Endothelial cell of umbilical vein (primary cell): Measurements from ENCODE around the gene CDK4. TPM values are rescaled to one million over a fixed set of nuclear protein-coding genes. Genes with fewer than 3 reads are reported as not detected.
A peak's percentile ranks its signal among the peaks of the same experiment; 100 is the strongest.

ENCODE experiments used
- BruUV-seq: library from RNA; stranded (reverse); fragments of 400-500 nt; replicated peaks from 2 replicates; lab custom pipeline; 2021; lab: Mats Ljungman, UMichigan
- CTCF ChIA-PET: fragments of 300-600, 350-600 bp; sonication (Branson Sonifier 250); formaldehyde crosslinking; loops from one replicate; lab custom pipeline; 2021; ENCODE audit warnings: antibody characterized with exemption, inconsistent platforms; lab: Charles Lee
- POLR2A ChIA-PET: fragments of 300-600, 350-600 bp; sonication (Branson Sonifier 250); formaldehyde crosslinking; loops from one replicate; lab custom pipeline; 2021; ENCODE audit warnings: antibody characterized with exemption, inconsistent platforms; lab: Charles Lee
- DNase-seq: peaks from one replicate; pipeline ENCODE4 v3.0.0-alpha.2; 2011; ENCODE audit warnings: low read depth, low spot score
- FAIRE-seq: peaks from 2 replicates; lab custom pipeline; 2011; peaks lifted over from hg19 to GRCh38; lab: Jason Lieb, UNC
- H2AFZ ChIP-seq: 2 replicates; pipeline ENCODE4 v1.6.0; 2012; ENCODE audit warnings: low read depth, low read length, control low read depth, inconsistent platforms
- H3K27ac ChIP-seq: 2 replicates; pipeline ENCODE4 v1.5.1; 2011; ENCODE audit warnings: low read depth, mild to moderate bottlenecking, control low read depth, low read length, moderate library complexity; ENCODE audit not compliant: insufficient read depth
- H3K27me3 ChIP-seq, 2 experiments: 2 replicates each; pipeline versions ENCODE4 v1.6.0 to v1.6.1; 2011; ENCODE audit warnings: low read length in 2 of 2, mixed read lengths in 1 of 2; ENCODE audit not compliant: control insufficient read depth in 2 of 2, insufficient read depth in 2 of 2
- H3K36me3 ChIP-seq, 2 experiments: 2 replicates in 1 of 2; 3 replicates in 1 of 2; pipeline ENCODE4 v1.5.1; 2011; ENCODE audit warnings: low read length in 2 of 2, mild to moderate bottlenecking in 1 of 2, moderate library complexity in 1 of 2; ENCODE audit not compliant: control insufficient read depth in 2 of 2, insufficient read depth in 2 of 2; ENCODE audit errors: extremely low read depth in 1 of 2
- H3K4me1 ChIP-seq: 3 replicates; pipeline ENCODE4 v1.5.1; 2011; ENCODE audit warnings: mild to moderate bottlenecking, low read length; ENCODE audit not compliant: control insufficient read depth, insufficient read depth; ENCODE audit errors: extremely low read depth
- H3K4me2 ChIP-seq: 2 replicates; pipeline ENCODE4 v1.6.1; 2011; ENCODE audit warnings: low read length, control low read depth, mixed read lengths; ENCODE audit not compliant: insufficient read depth
- H3K4me3 ChIP-seq, 3 experiments: fragments of 200-600 bp in 1 of 3; sonication (generic), shearing (Covaris generic) in 1 of 3; replicated peaks in 1 of 3; 2 replicates each; pipeline ENCODE4 v1.5.1; 2011 to 2016; ENCODE audit warnings: control low read depth in 3 of 3, low read length in 3 of 3, mild to moderate bottlenecking in 2 of 3, inconsistent platforms in 1 of 3, low read depth in 1 of 3, moderate library complexity in 1 of 3; ENCODE audit not compliant: insufficient read depth in 1 of 3
- H3K79me2 ChIP-seq: 2 replicates; pipeline ENCODE4 v1.6.0; 2012; ENCODE audit warnings: low read length, inconsistent platforms; ENCODE audit not compliant: control insufficient read depth, insufficient read depth
- H3K9ac ChIP-seq: replicated peaks from 2 replicates; pipeline ENCODE3; 2011; ENCODE audit warnings: low read length, control low read depth; ENCODE audit not compliant: insufficient read depth; ENCODE audit errors: extremely low read depth
- H3K9me1 ChIP-seq: replicated peaks from 3 replicates; pipeline ENCODE4 v1.6.0; 2011; ENCODE audit warnings: mild to moderate bottlenecking, low read length; ENCODE audit not compliant: control insufficient read depth, insufficient read depth; ENCODE audit errors: extremely low read depth
- H3K9me3 ChIP-seq: replicated peaks from 2 replicates; pipeline ENCODE4 v1.5.1; 2012; ENCODE audit warnings: low read length, inconsistent platforms; ENCODE audit not compliant: control insufficient read depth, insufficient read depth
- H4K20me1 ChIP-seq: replicated peaks from 2 replicates; pipeline ENCODE3; 2011; ENCODE audit warnings: mild to moderate bottlenecking, low read length; ENCODE audit not compliant: control insufficient read depth, insufficient read depth; ENCODE audit errors: extremely low read depth
- CTCF ChIP-seq, 2 donors: IDR thresholded peaks; 1 replicate in 1 of 2; 2 replicates in 1 of 2; pipeline ENCODE4 v1.5.1; 2011; ENCODE audit warnings: low read length in 2 of 2, mild to moderate bottlenecking in 2 of 2, moderate library complexity in 2 of 2, control low read depth in 1 of 2, inconsistent platforms in 1 of 2, low read depth in 1 of 2; ENCODE audit not compliant: insufficient read depth in 1 of 2; ENCODE audit errors: extremely low read depth in 1 of 2
- EZH2 ChIP-seq: IDR thresholded peaks from 2 replicates; pipeline ENCODE4 v1.6.1; 2012; ENCODE audit warnings: borderline replicate concordance, low read depth, mild to moderate bottlenecking, moderate library complexity, low read length, inconsistent platforms; ENCODE audit not compliant: severe bottlenecking
- FOS ChIP-seq: IDR thresholded peaks from 2 replicates; pipeline ENCODE4 v1.6.1; 2011; ENCODE audit warnings: mild to moderate bottlenecking, low read length, moderate library complexity, borderline replicate concordance; ENCODE audit not compliant: insufficient read depth
- GATA2 ChIP-seq: IDR thresholded peaks from 2 replicates; pipeline ENCODE4 v1.7.0; 2011; ENCODE audit warnings: low read depth, mild to moderate bottlenecking, moderate library complexity, mixed read lengths, low read length; ENCODE audit not compliant: insufficient read length, insufficient read depth
- JUN ChIP-seq: IDR thresholded peaks from 2 replicates; pipeline ENCODE4 v1.6.1; 2011; ENCODE audit warnings: borderline replicate concordance, low read depth; ENCODE audit not compliant: insufficient read length, insufficient read depth
- MAX ChIP-seq: IDR thresholded peaks from 2 replicates; pipeline ENCODE4 v1.6.1; 2011; ENCODE audit not compliant: insufficient read depth, insufficient read length
- MYC ChIP-seq: IDR thresholded peaks from one replicate; pipeline ENCODE4 v1.6.1; 2011; ENCODE audit warnings: mild to moderate bottlenecking, low read depth, low read length
- POLR2A ChIP-seq: IDR thresholded peaks from 2 replicates; pipeline ENCODE4 v1.6.1; 2012; ENCODE audit warnings: low read depth, mild to moderate bottlenecking, control low read depth, low read length
- POLR2AphosphoS5 ChIP-seq: IDR thresholded peaks from 2 replicates; pipeline ENCODE4 v1.6.1; 2012; ENCODE audit warnings: low read depth, mild to moderate bottlenecking, control low read depth, low read length, moderate library complexity; ENCODE audit not compliant: insufficient read depth
- dilution Hi-C: fragments of 300-500 bp; cut with MboI; formaldehyde crosslinking; loops from one replicate; pipeline ENCODE4 v1.15.0; 2019; ENCODE audit warnings: low sequenced_read_pairs; ENCODE audit not compliant: extremely low pct_ligation_motif_present
- intact Hi-C: fragments of 100-400 bp; cut with micrococcal nuclease; formaldehyde crosslinking; loops from one replicate; pipeline ENCODE4 v1.10.0; 2022
- polyA plus RNA-seq, 4 experiments: library from polyadenylated mRNA; depleted of rRNA in 3 of 4; stranded (reverse) in 3 of 4; unstranded in 1 of 4; fragments of >200 nt; gene quantifications; 2 replicates each; pipeline versions ENCODE4 v1.2.1 to v1.2.3, GENCODE V29; 2011 to 2012; ENCODE audit warnings: missing spikeins in 1 of 4
- total RNA-seq: library from RNA; stranded (reverse); gene quantifications from 2 replicates; pipeline ENCODE4 v1.2.3, GENCODE V29; 2021

The CDK4 gene
- total and polyA plus RNA-seq, 2 donors (not counting 3 experiments of a cell fraction or from before 2014, with no cell fraction given): 171 to 332 TPM

- no TSS peak for BruUV-seq
- Histone ChIP-seq H3K4me2 (peak overlapping the region; percentile 54), H4K20me1 (no peaks in the 10 kb centered on the region), H2AFZ (peak overlapping the region; percentile 56), H3K9me3 (no peaks in the 10 kb centered on the region), H3K27ac (no peak overlapping the region), H3K4me3 (peak overlapping the region in 1 of 3 experiments; percentile 10), H3K27me3 (peaks cover 0 to 3% of the 10 kb centered on the region in 2 experiments), H3K9ac (no peak overlapping the region), H3K79me2 (no peaks in the 10 kb centered on the region), H3K9me1 (no peaks in the 10 kb centered on the region), H3K36me3 (no peaks in the 10 kb centered on the region), H3K4me1 (peaks cover 7% of the 10 kb centered on the region)
- DNase-seq (no peak), FAIRE-seq (no peak)
- POLR2A ChIA-PET: interaction anchor here (0.6 kb wide), 1 partner anchor 30 kb away, joined by 3 read pairs; no protein-coding TSS in a partner anchor
- intact Hi-C loops (loop anchor here (1.0 kb wide), 4 partner anchors 26 to 180 kb away; partner anchors contain the start of genes CDK4, EEF1AKMT3, METTL1 and OS9), dilution Hi-C loops (no loop called here)
- TF ChIP-seq CTCF (IDR thresholded peaks at IDR 0.05; ENCODE audit: extremely low read depth in 1 of 2, insufficient read depth in 1 of 2, low read depth in 1 of 2, low read length in 2 of 2): no peak
- no peak for TF ChIP-seq MAX
- TF ChIP-seq FOS: no peak
- TF ChIP-seq POLR2A: no peak
- TF ChIP-seq MYC: no peak
- no peak for TF ChIP-seq JUN
- TF ChIP-seq POLR2AphosphoS5: no peak
- no peak for TF ChIP-seq EZH2
- TF ChIP-seq GATA2: no peak
- CTCF ChIA-PET: interaction anchor here (0.7 to 4.6 kb wide), 18 partner anchors 9 to 143 kb away, joined by 3 to 48 read pairs (median 6); partner anchors contain the start of genes AGAP2, ARHGEF25, CDK4 and CYP27B1
Measured at GRCh38 chr12:57725851-57726150, 26.3 kb downstream of the CDK4 start.
